Glomerular visceral epithelial cell (primary cell): ENCODE results near the gene GMDS.

ENCODE experiments used
- DNase-seq: peaks from one replicate; pipeline ENCODE4 v3.0.0-alpha.2; 2016; ENCODE audit errors: extremely low spot score

GMDS gene

DNA sequence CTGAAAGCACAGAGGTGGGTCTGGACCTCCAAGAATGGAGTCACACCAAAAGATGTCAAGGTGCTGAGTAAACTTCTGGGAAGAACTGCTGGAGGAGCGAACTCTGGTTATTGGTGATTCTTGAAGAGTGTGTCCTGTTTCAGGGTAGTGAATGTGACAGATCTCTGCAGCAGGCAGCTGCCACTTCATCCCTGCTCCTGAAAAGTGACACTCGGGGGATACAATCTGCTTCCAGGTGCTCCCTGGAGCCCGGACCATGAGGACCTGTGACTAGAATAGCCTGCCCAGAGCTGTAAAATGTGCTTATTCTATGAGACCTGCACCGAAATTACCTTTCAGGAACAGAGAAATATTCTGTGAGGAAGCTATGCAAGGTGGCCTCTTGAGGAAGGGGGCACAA, 444.6 kb downstream of the GMDS start:
- no peak for DNase-seq

GRCh38 chr6:1798965-1799325, 446.5 kb downstream of the GMDS start:
- DNase-seq: no peak

GRCh38 chr6:1798303-1798964, 447.0 kb downstream of the GMDS start:
- no peak for DNase-seq

DNA sequence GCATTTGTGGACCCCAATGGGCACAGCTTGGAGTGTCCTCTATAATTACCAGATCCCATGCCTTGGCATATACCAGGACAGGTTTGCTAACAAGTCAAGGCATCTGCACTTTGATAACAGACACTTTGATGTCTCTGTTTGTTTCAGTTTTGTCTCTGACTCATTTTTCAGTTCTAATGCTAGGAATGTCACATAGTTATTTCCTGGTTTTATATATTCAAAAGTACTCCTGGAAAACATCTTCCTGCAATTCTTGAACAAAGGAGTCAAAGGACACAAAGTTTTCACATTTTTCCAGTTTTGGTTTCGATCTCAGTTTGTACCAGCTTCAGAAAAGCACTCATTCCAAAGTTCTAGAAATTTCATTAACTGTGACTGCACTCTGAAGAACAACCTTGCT, 447.6 kb downstream of the GMDS start:
- peak; percentile 18 for DNase-seq

DNA sequence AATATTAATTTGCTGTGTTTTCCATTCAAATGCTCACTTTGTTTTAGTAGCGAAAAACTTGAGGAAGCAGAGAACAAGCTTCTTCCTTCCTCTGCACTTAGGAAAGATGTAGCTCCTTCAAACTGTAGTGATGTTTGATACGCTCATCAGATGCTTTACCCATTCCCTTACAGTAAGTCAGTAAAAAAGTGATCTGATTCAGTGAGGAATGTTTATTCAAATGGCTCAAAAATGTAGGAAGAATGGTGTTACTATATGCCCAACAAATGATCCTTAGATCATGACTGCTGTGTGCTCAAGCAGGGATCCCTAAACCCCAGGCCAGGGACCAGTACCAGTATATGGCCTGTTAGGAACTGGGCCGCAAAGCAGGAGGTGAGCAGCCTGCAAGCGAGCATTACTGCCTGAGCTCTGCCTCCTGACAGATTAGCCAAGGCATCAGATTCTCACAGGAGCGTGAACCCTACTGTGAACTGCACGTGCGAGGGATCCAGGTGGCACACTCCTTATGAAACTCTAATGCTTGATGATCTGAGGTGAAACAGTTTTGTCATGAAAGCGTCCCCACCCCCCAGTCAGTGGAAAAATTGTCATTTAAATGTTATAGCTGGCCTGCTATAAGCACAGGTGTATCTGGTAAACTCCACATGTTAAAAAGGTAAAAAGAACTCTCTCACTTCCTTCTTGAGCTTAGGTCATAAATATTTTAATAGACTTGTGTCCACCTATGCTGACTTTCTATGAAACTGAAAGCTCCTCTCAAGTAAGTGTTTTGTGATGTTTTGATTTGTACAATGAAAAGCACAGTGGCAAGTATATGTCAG, 448.5 kb downstream of the GMDS start:
- DNase-seq: no peak

GRCh38 chr6:1795910-1796309, 449.5 kb downstream of the GMDS start:
- no peak for DNase-seq

DNA sequence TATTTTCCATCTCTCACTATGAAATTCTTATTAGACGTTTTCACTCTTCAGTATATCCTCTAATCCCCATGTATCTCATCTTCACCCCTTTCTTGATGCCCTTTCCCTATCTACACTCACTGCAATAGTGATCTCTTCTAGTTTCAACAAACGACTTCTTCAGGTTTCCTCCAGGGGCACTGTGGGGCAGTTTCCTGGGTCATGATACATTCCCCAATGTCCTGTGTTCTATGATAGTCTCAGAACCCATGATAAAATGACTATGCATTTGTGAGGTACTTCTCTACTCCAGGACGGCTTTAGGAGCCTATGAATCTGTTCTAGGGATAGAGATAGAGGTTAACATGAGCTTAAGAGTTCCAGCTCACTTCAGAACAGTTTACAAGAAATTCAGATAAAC, 452.4 kb downstream of the GMDS start:
- peak; percentile 21 for DNase-seq

GRCh38 chr6:1790684-1791083, 454.7 kb downstream of the GMDS start:
- no peak for DNase-seq

GRCh38 chr6:1789092-1789491, 456.3 kb downstream of the GMDS start:
- peak; percentile 69 for DNase-seq

DNA sequence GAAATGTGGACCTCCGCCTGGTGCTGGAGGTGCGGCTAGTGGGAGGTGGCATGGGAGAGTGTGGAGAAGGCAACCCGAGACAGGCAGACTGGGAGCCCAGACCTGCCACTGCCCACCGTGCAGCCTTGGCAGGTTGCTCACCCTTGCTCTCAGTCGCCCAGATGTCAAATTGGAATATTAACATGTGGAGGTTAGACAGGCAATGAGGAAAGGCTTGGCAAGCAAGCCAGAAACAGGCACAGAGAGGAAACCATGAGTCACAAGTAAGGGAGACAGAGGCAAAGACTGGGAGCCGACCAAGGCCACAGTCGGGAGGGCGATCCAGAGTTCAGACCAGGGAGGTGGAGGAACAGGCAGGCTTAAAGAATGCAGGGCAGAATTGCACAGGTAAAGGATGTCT, 457.5 kb downstream of the GMDS start:
- DNase-seq: peak; percentile 51

DNA sequence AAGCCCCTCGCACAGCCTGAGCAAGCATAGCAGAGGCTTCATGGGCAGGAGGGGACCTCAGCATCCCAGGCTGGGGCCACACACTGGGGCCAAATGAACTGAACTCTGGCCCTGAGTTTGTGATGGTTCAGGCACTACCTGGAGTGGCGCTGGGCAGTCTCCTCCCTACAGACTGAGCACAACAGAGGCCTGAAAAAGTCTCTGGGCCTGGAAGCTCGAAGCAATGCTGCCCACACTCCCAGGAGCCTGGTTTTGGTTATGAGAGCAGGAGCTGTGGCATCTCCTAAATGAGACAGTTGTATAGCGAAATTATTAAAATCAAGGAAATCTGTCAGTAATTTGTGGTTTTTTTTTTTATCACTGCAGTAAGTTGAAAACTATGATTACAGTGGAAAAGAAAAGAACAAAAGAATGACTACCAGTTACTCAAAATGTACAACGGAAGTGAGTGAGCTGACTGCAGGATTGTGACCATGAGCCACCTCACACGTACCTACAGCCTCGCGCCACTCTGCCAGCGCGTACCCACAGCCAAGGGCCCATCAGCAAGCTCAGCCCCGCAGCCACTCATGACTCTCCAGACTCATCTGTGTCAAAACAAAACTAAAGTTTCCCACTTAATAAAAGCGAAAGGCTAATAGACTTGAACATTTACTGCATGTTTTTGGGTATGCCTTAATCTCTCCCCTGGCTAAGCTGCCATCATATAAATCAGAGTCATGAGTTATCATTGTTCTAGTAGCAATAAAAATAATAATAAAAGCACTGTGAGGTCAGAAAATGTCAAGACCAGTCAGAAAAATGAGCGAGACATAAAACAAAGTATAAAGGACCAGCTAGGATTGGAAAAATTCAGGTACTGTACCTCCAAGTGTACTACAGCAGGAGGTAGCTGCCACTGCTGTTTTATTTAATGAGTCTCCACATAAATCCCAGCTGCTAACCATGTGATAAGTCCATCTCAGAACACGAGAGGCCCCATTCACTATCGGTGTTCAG, 458.7 kb downstream of the GMDS start:
- DNase-seq: no peak

DNA sequence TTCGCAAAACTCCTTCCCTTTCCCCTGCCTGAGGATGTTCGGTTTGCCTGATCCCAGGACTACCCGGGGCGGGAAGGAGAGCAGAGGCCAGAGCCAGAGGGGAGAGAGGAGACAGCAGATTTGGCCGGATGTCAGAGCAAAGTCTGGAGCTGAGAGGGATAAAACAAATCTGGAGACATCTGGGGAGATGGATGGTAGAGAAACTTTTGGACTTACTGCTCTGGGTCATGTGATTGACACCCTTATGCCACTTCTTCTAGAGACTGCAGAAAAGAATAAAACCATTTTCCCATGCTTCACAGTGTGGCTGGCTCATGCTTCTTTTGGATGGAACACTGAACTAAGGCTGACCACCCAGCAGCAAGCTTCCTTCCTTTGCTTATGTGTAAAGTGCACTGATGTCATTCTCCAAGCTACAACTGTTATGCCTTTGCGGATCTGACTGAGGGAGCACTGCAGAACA, 461.0 kb downstream of the GMDS start:
- DNase-seq: no peak

DNA sequence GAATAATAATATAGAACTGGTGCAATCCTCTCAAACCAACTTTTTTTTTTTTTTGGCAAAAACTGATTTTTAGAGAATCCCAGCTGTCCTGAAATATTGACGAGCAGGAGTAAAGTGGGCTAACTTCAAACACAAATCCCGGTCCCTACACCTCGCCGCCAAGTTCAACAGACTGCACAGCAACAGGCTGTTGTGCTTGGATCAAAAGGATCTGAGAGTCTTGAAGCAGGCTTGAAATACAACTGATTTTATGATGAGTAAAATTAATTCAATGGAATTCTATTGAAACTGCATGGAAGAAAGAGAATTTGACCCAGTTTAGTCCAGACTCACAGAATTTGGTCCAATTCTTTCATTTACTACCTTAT, 463.6 kb downstream of the GMDS start:
- no peak for DNase-seq

DNA sequence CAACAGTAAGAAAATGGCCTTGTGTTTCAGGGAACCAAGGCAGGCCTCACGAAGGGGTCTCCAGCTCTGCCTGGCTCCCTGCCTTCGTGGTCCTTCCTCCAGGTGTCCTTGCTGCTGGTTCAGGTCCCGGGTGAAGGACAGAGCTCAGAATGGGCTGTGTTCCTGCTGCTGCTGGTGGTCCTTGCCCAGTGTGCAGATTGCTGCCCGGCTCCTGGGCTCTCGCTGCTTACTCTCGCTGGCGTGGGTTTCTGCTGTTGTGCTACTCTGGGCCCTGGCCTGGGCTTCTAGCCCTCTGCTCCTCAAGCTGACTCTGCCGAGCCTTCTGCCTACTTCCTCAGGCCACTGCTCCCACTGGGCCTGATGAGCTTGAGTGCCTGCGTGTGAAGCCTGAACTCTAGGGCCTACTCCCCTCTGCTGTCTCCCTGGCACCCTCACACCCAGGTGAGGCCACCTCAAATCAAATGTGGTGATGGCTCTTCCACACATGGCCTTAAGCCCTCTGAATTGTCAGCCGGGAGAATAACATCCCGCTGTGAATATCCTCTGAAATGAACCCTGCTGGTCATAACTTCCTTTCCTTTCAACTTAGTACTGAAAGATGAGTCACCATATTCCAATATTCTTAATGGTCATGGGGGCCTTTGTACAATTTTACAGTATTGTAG, 464.1 kb downstream of the GMDS start:
- DNase-seq: no peak

GRCh38 chr6:1780251-1780867, 465.0 kb downstream of the GMDS start:
- DNase-seq: no peak

GRCh38 chr6:1778686-1779235, 466.6 kb downstream of the GMDS start:
- DNase-seq: no peak

DNA sequence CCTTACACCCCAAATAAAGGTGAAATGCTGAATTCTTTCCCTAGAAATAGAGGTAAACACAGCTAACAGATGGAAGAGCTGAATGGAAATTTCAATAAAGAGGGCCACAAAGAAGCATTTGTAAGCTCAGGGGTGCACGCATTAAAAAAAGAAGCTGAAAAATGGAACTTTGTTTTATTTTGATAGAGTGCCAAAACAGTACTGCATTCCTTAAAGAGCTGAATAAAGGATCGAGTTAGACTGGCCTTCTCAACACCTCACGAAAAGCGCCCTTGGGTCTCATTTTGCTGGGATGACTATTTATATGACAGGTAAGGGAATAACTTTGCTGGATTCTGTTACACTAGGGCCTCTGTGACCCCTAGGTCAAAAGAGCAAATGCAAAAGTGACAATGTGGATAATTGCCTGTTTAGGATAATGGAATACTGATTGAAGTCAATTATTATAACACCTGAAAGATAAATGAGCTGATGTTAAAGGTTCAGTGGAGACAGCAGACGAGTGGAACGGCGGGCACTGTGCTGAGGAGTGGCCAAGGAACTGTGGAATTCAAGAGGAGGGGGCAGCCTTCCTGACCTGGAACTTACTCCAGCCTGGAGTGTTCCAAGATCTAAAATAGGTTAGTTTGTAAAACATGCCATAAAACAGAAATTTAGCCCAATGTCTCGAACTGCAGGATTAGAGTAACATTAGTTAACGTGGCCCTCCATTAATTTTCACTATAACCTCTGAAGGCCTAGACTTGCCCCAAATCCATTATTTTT, 467.3 kb downstream of the GMDS start:
- no peak for DNase-seq

DNA sequence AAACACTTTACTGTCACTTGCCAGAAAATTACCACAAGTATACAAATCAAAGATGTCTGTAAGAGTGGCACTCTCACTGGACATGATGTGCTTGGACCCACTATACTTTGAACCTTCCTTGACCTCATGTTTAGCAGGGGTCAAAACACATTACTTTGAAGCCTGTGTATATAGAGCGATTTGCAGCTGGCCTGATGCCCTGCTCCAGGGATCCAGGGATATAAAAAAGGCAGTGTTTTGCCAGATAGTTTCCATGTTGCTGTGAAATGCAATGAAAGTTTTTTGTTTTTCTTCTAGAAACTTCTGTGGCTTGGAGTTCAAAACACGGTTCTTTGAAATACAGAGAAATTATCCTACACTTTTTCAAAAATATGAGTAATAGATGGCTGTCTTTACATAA, 470.0 kb downstream of the GMDS start:
- no peak for DNase-seq

DNA sequence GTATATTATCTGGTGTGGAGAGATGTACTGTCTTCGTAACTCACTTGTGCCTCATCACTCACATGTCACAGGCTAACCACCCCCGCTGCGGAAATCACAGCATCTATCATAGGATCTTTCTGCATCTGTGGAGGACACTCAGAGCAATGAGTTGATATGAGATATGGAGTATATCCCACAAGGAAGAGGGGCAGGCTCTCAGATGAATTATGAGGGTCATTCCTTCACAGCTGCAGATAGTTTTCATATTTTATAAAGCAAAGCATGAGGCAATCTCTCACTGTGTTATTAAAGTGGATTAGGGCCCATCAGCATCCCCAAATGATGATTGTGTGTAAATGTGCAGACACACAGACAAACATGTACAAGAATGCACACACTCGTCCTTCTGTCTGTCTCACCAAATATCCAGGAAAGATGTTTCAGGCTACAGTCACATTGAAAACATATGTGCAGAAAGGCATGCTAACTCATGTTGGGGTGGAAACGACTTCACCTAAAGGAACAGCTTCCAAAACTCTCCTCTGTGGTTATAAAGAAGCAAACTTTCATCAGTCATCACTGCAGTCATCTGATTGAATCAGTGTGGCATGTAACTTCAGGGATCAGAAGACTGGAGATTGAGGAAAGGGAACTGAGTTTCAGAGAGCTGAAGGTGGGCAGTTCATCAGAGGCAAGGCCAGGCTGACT, 471.0 kb downstream of the GMDS start:
- DNase-seq: no peak

DNA sequence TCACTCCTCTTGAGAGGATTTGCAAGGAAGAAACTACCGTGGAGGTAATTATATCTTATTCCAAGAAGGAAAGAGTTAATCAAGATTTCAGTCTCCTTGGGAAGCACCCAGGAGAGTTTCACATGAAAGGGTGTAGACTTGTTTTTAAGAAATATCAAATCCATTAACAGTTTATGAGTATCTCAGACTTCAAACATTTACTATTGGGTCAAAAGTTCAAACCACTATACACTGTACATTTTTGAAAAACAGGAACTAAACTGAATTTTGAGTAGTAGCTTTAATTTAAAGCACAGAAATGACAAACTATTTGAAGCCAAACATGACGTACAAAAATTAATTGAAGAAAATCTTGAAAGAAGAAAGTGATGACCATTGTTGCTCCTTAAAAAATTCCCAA, 471.7 kb downstream of the GMDS start:
- DNase-seq: no peak
